Stimulated activated CD8-positive, alpha-beta memory T cell treated with anti-CD3 and anti-CD28 coated beads, Interleukin-4, amount 100 ng/mL, for 4 hours (primary cell): ENCODE data around the gene JDP2.
A peak's percentile ranks its signal among the peaks of the same experiment; 100 is the strongest.

Experiments used
- DNase-seq, 2 donors: peaks; one replicate each; pipeline ENCODE4 v3.0.0-alpha.2; 2020; ENCODE audit warnings: low read depth in 2 of 2, low spot score in 1 of 2

The JDP2 gene

GRCh38 chr14:75482366-75482765, 54.5 kb downstream of the JDP2 start:
- DNase-seq, result no peak

DNA sequence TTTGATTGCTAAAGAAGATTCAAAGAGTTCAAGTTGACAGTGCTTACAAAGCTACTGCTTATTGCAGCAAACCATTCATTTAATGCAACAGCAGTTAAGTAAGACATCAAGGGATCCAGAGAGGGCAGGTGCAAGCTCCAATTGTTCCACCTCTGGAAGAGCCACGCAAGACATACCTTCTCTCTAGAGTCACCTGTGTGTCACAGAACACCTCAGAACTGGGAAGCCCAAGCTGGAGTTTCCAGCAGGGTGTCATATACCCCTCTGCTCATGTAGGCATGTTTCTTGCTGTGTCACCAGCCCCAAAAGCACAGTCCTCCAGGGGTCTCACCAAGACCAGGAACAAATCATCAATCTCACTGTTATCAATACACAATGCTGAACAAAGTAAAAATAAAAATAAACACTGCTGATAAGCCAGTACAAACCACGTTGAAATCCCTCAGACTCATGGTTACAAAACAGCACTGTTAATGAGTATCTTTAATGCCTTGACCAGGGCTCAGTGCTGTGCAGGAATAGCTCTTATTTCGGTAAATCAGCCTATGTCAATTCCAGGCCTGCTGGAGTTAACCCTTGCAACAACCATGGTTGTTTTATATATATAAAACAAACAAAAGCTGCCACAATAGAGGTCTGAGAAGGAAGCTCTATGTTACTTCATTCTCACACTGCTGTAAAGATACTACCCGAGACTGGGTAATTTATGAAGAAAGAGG, 57.0 kb downstream of the JDP2 start:
- no peak for DNase-seq

DNA sequence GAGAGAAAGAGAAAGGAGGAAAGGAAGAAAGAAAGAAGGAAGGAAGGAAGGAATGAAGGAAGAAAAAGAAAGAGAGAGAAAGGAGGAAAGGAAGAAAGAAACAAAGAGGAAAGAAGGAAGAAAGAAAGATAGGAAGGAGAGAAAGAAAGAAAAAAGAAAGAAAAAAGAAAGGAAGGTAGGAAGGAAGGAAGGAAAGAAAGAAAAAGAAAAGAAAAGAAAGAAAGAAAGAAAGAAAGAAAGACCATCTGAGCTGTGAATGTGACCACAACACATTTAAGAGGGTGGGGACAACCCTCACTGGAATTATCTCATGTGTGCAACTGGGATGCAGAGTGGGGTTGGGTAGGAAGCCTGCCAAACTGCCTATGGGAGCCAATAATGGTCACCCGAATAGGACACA, 58.5 kb downstream of the JDP2 start:
- DNase-seq, result no peak

GRCh38 chr14:75487155-75487671, 59.4 kb downstream of the JDP2 start:
- DNase-seq, result no peak

DNA sequence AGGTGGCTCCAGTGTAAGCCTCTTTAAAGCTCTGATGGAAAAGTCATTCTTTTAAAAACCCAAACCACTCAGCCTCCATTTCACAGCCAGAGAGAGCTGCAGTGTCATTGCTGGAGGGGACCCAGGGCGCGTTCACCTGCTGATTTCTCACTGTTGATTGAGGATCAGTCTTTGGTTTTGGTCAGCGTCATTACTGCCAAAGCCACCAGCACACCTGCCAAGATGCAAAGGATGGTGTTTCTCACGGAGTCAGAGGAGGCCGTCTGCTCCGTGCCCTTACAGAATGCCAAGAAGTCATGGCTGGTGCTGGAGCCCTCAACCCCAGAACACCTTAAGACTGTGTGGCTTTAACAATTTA, 61.6 kb downstream of the JDP2 start:
- DNase-seq, result no peak

DNA sequence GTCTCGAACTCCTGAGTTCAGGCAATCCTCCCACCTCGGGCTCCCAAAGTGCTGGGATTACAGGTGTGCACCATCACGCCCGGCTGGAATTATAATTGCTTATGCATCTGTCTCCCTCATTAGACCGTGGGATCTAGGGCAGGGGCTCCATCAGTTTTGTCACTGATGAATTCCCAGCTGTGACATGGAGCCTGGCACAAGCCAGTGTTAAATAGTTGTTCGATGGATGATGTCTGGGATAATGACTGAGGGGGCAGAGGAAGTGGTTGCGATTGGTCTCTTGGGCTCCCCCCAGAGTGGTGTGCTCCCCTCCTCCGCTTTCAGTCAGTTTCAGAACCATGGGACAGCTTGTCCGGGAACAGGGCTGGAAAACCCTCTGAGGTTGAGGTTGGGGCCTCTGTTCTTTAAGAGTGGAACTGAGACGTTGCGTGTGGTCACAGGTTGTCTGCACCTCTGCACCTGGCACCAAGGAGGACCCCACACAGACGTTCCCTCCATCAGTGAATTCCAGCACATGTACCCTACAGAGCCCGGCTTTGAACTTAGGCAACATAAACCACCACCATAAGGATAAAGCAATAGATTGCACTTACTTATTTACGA, 63.7 kb downstream of the JDP2 start:
- no peak for DNase-seq

DNA sequence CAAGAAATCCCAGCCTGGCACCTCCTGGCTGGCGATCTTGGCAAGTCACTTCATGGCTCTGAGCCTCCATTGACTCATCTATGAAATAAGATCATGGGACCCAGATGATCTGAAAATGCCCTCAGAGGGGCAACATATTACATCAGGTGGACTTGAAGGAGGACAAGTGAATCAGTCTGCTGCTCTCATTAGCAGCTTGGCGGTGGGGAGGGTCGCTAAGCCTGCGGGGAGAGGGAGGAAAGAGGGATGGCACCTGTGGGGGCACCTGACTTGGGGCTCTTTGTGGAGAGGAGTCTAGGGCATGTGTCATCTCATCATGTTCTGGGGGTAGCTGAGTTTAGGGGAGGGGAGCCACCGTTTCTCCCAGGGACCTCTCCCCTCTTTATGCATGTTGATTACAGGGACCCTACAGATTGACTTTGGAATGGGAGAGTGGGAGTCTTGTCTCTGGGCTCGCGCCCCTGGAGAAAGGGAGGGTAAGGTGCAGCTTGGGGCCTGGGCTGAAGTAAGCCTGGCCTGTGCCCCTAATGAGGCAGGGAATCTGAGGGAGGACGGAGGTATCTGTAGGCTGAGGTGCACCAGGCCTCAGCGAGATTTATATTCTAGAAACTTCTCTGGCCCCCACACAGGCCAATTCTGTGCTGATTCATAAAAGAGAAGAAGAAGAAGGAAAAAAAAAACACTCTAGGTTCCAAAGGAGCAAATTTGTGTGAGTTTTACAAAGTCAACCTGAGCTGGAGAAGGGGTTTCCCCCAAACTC, 65.2 kb downstream of the JDP2 start:
- DNase-seq, result no peak

DNA sequence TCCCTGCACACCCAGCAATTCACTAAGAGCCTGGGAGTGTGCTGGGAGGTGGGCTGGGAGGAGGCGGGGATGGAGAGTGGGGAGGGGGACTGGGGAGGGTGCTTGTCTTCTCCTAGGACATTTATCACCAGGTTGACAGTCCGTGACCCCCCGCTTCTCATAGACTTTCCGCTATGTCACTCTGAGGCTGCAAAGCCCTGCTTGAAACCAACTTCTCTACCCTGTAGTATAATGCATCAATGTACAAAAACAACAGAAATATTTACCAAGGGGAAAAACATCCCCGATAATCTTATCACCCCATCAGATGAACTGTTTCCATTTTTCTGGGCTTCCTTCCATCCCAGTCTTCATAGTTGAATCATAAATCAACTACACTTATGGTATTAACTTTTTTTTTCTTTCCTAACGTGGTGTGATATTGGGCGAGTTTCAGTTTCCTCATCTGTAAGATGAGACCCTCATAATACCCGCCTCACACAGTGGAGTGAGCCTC, 65.8 kb downstream of the JDP2 start:
- DNase-seq, result no peak

- DNase-seq, result no peak
Measured at GRCh38 chr14:75494896-75495295, 67.1 kb downstream of the JDP2 start.

- no peak for DNase-seq
Measured at GRCh38 chr14:75495399-75495798, 67.6 kb downstream of the JDP2 start.

GRCh38 chr14:75495882-75496281, 68.1 kb downstream of the JDP2 start:
- no peak for DNase-seq

GRCh38 chr14:75496755-75497154, 68.9 kb downstream of the JDP2 start:
- DNase-seq, result no peak

DNA sequence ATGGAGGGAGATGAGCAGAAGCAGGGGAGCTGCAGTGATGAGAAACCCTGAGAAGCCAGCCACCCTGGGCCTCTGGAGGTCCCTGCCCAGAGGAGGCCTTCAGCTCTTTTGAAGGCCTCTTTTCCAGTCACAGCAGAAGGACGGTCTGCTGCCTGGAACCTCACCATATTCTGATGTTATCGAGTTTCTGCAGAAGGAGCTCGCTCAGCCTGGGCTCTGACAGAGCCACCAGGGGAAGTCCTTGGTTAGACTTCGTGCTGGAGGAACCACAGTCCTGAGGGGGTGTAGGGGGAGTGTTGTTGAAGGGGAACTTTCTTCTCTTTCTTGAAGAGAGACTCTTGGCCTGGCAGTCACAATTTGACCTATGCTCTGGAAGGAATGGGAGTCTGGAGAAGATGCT, 69.4 kb downstream of the JDP2 start:
- no peak for DNase-seq

DNA sequence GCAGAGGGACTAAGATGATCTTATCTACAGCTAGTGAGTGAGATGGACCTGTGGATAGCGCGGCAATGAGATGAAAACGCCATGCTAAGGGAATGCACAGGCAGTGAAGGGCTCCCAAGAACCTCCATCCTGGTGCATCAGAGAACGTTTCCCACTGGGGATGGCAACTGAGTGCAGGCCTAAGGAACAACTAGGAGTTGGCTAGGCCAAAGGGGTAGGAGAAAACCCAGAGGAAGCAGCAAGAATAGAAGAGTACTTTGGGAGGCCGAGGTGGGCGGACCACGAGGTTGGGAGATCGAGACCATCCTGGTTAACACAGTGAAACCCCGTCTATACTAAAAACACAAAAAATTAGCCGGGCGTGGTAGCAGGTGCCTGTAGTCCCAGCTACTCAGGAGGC, 69.9 kb downstream of the JDP2 start:
- DNase-seq, result no peak

DNA sequence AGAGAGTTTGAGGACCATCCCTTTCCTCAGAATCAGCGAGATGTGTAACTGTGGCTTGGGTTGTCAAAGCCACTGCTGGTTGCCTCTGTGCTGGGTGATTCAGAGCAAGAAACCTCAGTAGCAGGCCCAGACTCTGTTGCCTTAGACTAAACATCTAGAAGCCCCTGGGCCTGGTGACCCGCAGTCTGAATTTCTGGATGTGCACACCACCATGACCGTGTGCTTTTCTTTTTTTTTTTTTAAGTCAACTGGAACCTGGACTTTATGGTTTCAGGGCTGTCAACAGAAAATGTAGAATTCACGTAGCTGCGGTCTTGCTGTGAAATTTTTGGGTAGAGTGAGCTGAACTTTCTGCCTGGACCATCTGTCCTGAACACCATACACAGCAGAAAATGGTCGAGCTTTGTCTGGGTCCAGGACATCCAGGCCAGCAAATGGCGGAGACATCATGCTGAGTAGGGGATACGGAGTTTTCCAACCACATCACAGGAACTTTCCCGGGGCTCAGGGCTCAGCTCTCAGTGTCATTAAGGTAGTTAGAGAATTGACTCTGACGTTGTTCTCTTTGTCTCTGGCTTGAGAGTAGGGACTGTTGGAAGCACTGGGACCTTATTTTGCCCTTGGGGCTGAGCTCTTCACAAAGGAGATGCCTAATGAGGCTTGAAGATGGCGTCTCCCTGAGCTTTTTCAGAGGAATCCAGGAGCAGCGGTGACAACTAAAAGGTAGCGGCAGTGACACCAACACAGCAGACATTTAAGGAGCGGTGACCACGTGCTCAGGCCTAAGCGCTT, 71.5 kb downstream of the JDP2 start:
- no peak for DNase-seq

DNA sequence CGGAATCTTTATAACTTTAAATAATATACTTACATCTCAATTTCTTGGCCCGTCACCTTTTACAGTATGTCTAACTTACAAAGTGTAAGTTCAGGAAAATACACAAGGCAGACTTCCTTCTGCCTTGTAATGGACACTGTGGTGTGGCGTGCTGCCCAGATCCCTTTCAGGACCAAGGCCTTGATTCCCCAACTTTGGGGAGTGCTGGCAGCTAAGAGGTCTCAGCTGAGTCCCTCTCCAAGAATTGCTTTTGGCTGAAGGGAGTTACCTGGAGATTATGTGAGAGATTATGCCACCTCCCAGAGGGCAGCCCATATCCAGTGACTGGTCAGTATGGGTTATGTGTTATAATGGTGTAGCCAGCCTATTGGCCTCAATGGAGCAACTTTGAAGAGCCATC, 73.3 kb downstream of the JDP2 start:
- no peak for DNase-seq

DNA sequence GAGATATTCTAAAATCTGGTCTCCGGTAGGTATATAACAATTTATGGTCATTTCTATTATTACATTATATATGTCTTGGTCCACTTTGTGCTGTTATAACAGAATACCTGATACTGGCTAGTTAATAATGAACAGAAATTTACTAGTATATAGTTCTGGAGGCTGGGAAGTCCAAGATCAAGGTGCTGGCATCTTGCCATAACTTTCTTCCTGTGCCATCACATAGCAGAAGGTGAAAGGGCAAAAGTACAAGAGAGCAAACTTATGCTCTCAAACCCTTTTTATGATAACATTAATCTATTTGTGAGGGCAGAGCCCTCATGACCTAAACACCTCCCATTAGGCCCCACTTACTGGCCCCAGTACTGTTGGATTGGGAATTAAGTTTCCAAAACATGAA, 76.6 kb downstream of the JDP2 start:
- no peak for DNase-seq

DNA sequence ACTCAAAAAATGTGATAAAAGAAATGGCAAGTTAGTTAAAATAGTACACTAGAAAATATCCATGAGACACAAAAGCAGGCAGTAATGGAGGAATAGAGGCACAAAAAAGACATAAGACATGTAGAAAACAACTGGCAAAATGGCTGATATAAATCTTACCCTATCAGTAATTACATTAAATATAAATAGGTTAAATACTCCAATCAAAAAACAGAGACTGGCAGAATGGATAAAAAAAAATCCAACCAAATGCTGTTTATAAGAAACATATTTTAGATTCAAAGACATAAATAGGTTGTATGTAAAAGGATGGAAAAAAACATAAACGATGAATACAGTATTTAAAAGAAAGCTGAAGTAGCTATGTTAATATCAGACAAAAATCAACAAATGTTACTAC, 79.1 kb downstream of the JDP2 start:
- no peak for DNase-seq

GRCh38 chr14:75510547-75510946, 82.7 kb downstream of the JDP2 start:
- DNase-seq, result no peak

- no peak for DNase-seq
Measured at GRCh38 chr14:75511201-75511600, 83.4 kb downstream of the JDP2 start.

- DNase-seq, result peak in 1 of 2 donors; percentile 19
Measured at GRCh38 chr14:75513911-75514672, 86.3 kb downstream of the JDP2 start.
